Stomach (tissue), 4 donors: ENCODE results near the gene PRRT1B.

Experiments used
- CTCF ChIP-seq, 7 experiments: fragments of 450-650 bp in 4 of 7; fragments of 200-600 bp in 3 of 7; sonication (generic) in 3 of 7; IDR thresholded peaks; one replicate each; pipeline ENCODE4 v1.5.1; 2016 to 2019; ENCODE audit warnings: antibody characterized with exemption in 7 of 7, control low read depth in 2 of 7, mild to moderate bottlenecking in 1 of 7
- POLR2A ChIP-seq, 4 donors: fragments of 450-650 bp; IDR thresholded peaks; one replicate each; pipeline ENCODE4 v1.6.1; 2016; ENCODE audit warnings: antibody characterized with exemption in 4 of 4, control low read depth in 2 of 4, mild to moderate bottlenecking in 1 of 4, moderate library complexity in 1 of 4
- POLR2AphosphoS5 ChIP-seq, 3 donors: sonication (generic); formaldehyde crosslinking; IDR thresholded peaks; one replicate each; pipeline ENCODE4 v1.6.1; 2016; ENCODE audit warnings: antibody characterized with exemption in 3 of 3

- peak in 2 of 7 experiments; percentile 7 to 23 for TF ChIP-seq CTCF (IDR thresholded peaks at IDR 0.05)
- TF ChIP-seq POLR2A (IDR thresholded peaks at IDR 0.05): no peak
- no peak for TF ChIP-seq POLR2AphosphoS5 (IDR thresholded peaks at IDR 0.05)
Measured at GRCh38 chr9:131546336-131547084, 1.2 kb downstream of the PRRT1B start.
